ENCODE measurements around the gene EIF3L.

The EIF3L gene

GRCh38 chr22:37848587-37849088, 581 bp upstream of the EIF3L start:
- Mint-ChIP-seq H3K9me3 (no peaks in the 10 kb centered on the region), H3K4me1 (ENCODE audit: low read depth in 2 of 2) (peaks cover 20 to 40% of the 10 kb centered on the region in 2 donors), H3K27ac (peak overlapping the region; percentile 99), H3K4me3 (peak overlapping the region; percentile 92 to 100), H3K27me3 (no peaks in the 10 kb centered on the region), H3K36me3 (ENCODE audit: insufficient read depth) (peaks cover 40% of the 10 kb centered on the region)
- no peak for ATAC-seq (replicated peaks)
- DNase-seq = peak in 2 of 3 experiments; percentile 8 to 14

- Mint-ChIP-seq H3K27me3 (no peaks in the 10 kb centered on the region), H3K9me3 (no peaks in the 10 kb centered on the region), H3K4me1 (ENCODE audit: low read depth in 2 of 2) (peaks cover 29 to 53% of the 10 kb centered on the region in 2 donors), H3K4me3 (peak overlapping the region; percentile 92 to 100), H3K27ac (peak overlapping the region in 1 of 2 donors; percentile 17), H3K36me3 (ENCODE audit: insufficient read depth) (peaks cover 55% of the 10 kb centered on the region)
- DNase-seq (no peak), ATAC-seq (replicated peaks) (no peak)
Observed at GRCh38 chr22:37850801-37851200, 1.6 kb downstream of the EIF3L start.

GRCh38 chr22:37852418-37852817, 3.2 kb downstream of the EIF3L start:
- peak overlapping the region in 1 of 2 donors; percentile 27 for H3K27ac Mint-ChIP-seq
- H3K4me1 Mint-ChIP-seq (ENCODE audit: low read depth in 2 of 2) = peaks cover 29 to 53% of the 10 kb centered on the region in 2 donors
- H3K36me3 Mint-ChIP-seq (ENCODE audit: insufficient read depth) = peaks cover 71% of the 10 kb centered on the region
- H3K27me3 Mint-ChIP-seq = no peaks in the 10 kb centered on the region
- H3K9me3 Mint-ChIP-seq = no peaks in the 10 kb centered on the region
- no peak overlapping the region for H3K4me3 Mint-ChIP-seq
- no peak for ATAC-seq (replicated peaks)
- no peak for DNase-seq

- peaks cover 85% of the 10 kb centered on the region for H3K36me3 Mint-ChIP-seq (ENCODE audit: insufficient read depth)
- ATAC-seq (replicated peaks) (no peak), DNase-seq (no peak)
- H3K4me1 Mint-ChIP-seq (ENCODE audit: low read depth in 2 of 2) = peaks cover 19 to 39% of the 10 kb centered on the region in 2 donors
- no peak overlapping the region for H3K4me3 Mint-ChIP-seq
- no peaks in the 10 kb centered on the region for H3K27me3 Mint-ChIP-seq
- no peak overlapping the region for H3K27ac Mint-ChIP-seq
- H3K9me3 Mint-ChIP-seq = no peaks in the 10 kb centered on the region
Observed at GRCh38 chr22:37854946-37855345, 5.7 kb downstream of the EIF3L start.

- Mint-ChIP-seq H3K9me3 (no peaks in the 10 kb centered on the region), H3K36me3 (ENCODE audit: insufficient read depth) (peaks cover 90% of the 10 kb centered on the region), H3K27ac (no peak overlapping the region), H3K4me3 (no peak overlapping the region), H3K4me1 (ENCODE audit: low read depth in 2 of 2) (peaks cover 18 to 37% of the 10 kb centered on the region in 2 donors), H3K27me3 (no peaks in the 10 kb centered on the region)
- ATAC-seq (replicated peaks) (no peak), DNase-seq (no peak)
Observed at GRCh38 chr22:37855462-37855861, 6.2 kb downstream of the EIF3L start.

- no peak overlapping the region for H3K4me3 Mint-ChIP-seq
- peaks cover 4 to 10% of the 10 kb centered on the region in 2 donors for H3K4me1 Mint-ChIP-seq (ENCODE audit: low read depth in 2 of 2)
Observed at GRCh38 chr22:37860796-37861421, 11.7 kb downstream of the EIF3L start.

GRCh38 chr22:37862570-37863325, 13.5 kb downstream of the EIF3L start:
- peak overlapping the region in 1 of 2 donors; percentile 76 for H3K27ac Mint-ChIP-seq
- peaks cover 82% of the 10 kb centered on the region for H3K36me3 Mint-ChIP-seq (ENCODE audit: insufficient read depth)
- ATAC-seq (replicated peaks) (no peak), DNase-seq (no peak)
- H3K27me3 Mint-ChIP-seq = no peaks in the 10 kb centered on the region
- H3K9me3 Mint-ChIP-seq = no peaks in the 10 kb centered on the region
- H3K4me3 Mint-ChIP-seq = no peak overlapping the region
- H3K4me1 Mint-ChIP-seq (ENCODE audit: low read depth in 2 of 2) = peaks cover 4 to 10% of the 10 kb centered on the region in 2 donors

More at GRCh38 chr22:37860796-37861421, 11.7 kb downstream of the EIF3L start:
- ATAC-seq (replicated peaks) (no peak), DNase-seq (no peak)
- Mint-ChIP-seq H3K36me3 (ENCODE audit: insufficient read depth) (peaks cover 84% of the 10 kb centered on the region), H3K27me3 (no peaks in the 10 kb centered on the region), H3K27ac (peak overlapping the region in 1 of 2 donors; percentile 46), H3K9me3 (no peaks in the 10 kb centered on the region)

GRCh38 chr22:37865510-37865909, 16.3 kb downstream of the EIF3L start:
- Mint-ChIP-seq H3K36me3 (ENCODE audit: insufficient read depth) (peaks cover 82% of the 10 kb centered on the region), H3K4me1 (ENCODE audit: low read depth in 2 of 2) (peaks cover 7 to 9% of the 10 kb centered on the region in 2 donors), H3K9me3 (no peaks in the 10 kb centered on the region), H3K27ac (no peak overlapping the region), H3K27me3 (no peaks in the 10 kb centered on the region), H3K4me3 (no peak overlapping the region)
- no peak for ATAC-seq (replicated peaks)
- DNase-seq = no peak

- ATAC-seq (replicated peaks) = no peak
- DNase-seq = no peak
- H3K27me3 Mint-ChIP-seq = no peaks in the 10 kb centered on the region
- H3K9me3 Mint-ChIP-seq = no peaks in the 10 kb centered on the region
- H3K4me1 Mint-ChIP-seq (ENCODE audit: low read depth in 2 of 2) = peaks cover 0 to 3% of the 10 kb centered on the region in 2 donors
- no peak overlapping the region for H3K27ac Mint-ChIP-seq
- peaks cover 98% of the 10 kb centered on the region for H3K36me3 Mint-ChIP-seq (ENCODE audit: insufficient read depth)
- no peak overlapping the region for H3K4me3 Mint-ChIP-seq
Observed at GRCh38 chr22:37870273-37870672, 21.1 kb downstream of the EIF3L start.

GRCh38 chr22:37880668-37881440, 31.6 kb downstream of the EIF3L start:
- ATAC-seq (replicated peaks) (no peak), DNase-seq (no peak)
- no peaks in the 10 kb centered on the region for H3K9me3 Mint-ChIP-seq
- H3K27ac Mint-ChIP-seq = no peak overlapping the region
- H3K4me3 Mint-ChIP-seq = no peak overlapping the region
- no peaks in the 10 kb centered on the region for H3K27me3 Mint-ChIP-seq
- peaks cover 90% of the 10 kb centered on the region for H3K36me3 Mint-ChIP-seq (ENCODE audit: insufficient read depth)
- peaks cover 3 to 10% of the 10 kb centered on the region in 2 donors for H3K4me1 Mint-ChIP-seq (ENCODE audit: low read depth in 2 of 2)

GRCh38 chr22:37884420-37884819, 35.2 kb downstream of the EIF3L start:
- Mint-ChIP-seq H3K27ac (peak overlapping the region in 1 of 2 donors; percentile 78), H3K27me3 (no peaks in the 10 kb centered on the region), H3K4me1 (ENCODE audit: low read depth in 2 of 2) (peaks cover 5 to 9% of the 10 kb centered on the region in 2 donors), H3K36me3 (ENCODE audit: insufficient read depth) (peaks cover 90% of the 10 kb centered on the region), H3K9me3 (no peaks in the 10 kb centered on the region), H3K4me3 (no peak overlapping the region)
- ATAC-seq (replicated peaks) (no peak), DNase-seq (no peak)

GRCh38 chr22:37887584-37888378, 38.6 kb downstream of the EIF3L start:
- no peak overlapping the region for H3K4me3 Mint-ChIP-seq
- H3K9me3 Mint-ChIP-seq = no peaks in the 10 kb centered on the region
- H3K36me3 Mint-ChIP-seq (ENCODE audit: insufficient read depth) = peaks cover 73% of the 10 kb centered on the region
- peaks cover 5 to 9% of the 10 kb centered on the region in 2 donors for H3K4me1 Mint-ChIP-seq (ENCODE audit: low read depth in 2 of 2)
- H3K27ac Mint-ChIP-seq = peak overlapping the region in 1 of 2 donors; percentile 52
- ATAC-seq (replicated peaks) = no peak
- no peak for DNase-seq
- no peaks in the 10 kb centered on the region for H3K27me3 Mint-ChIP-seq

- Mint-ChIP-seq H3K9me3 (no peaks in the 10 kb centered on the region), H3K27me3 (no peaks in the 10 kb centered on the region), H3K36me3 (ENCODE audit: insufficient read depth) (peaks cover 38% of the 10 kb centered on the region), H3K4me1 (ENCODE audit: low read depth in 2 of 2) (peaks cover 6 to 22% of the 10 kb centered on the region in 2 donors), H3K4me3 (no peak overlapping the region), H3K27ac (no peak overlapping the region)
- ATAC-seq (replicated peaks) = no peak
- no peak for DNase-seq
Observed at GRCh38 chr22:37891926-37892325, 42.7 kb downstream of the EIF3L start.
